HCT116 (cell line): Measurements from ENCODE around the gene TSTD2. TPM values are rescaled to one million over a fixed set of nuclear protein-coding genes. Genes with fewer than 3 reads are reported as not detected.

Experiments used
- ATAC-seq: fragments of 200-7000 bp; cut with Tn5 transposase; 2 replicates; pipeline ENCODE4 v1.9.1; 2020; ENCODE audit warnings: mild to moderate bottlenecking, moderate library complexity
- BruUV-seq: library from RNA; stranded (reverse); fragments of 400-500 nt; replicated peaks from 2 replicates; lab custom pipeline; 2021; lab: Mats Ljungman, UMichigan
- CTCF ChIA-PET: fragments of 300-600 bp; sonication (Branson Sonifier 250); formaldehyde crosslinking; loops from one replicate; lab custom pipeline; 2021; ENCODE audit warnings: antibody characterized with exemption; lab: Charles Lee
- POLR2A ChIA-PET: fragments of 300-600, 350-600 bp; sonication (Branson Sonifier 250); formaldehyde crosslinking; loops from one replicate; lab custom pipeline; 2021; ENCODE audit warnings: antibody characterized with exemption; lab: Charles Lee
- RAD21 ChIA-PET, 2 experiments: fragments of 300-600 bp; sonication (Branson Sonifier 250); formaldehyde crosslinking; loops; one replicate each; lab custom pipeline; 2023; ENCODE audit warnings: low total read pairs in 2 of 2; ENCODE audit not compliant: uncharacterized antibody in 2 of 2, unreplicated experiment in 2 of 2, low non-redundant PET in 1 of 2; lab: Charles Lee
- DNase-seq: peaks from one replicate; pipeline ENCODE4 v3.0.0-alpha.2; 2010; ENCODE audit warnings: low read depth, low spot score
- H2AFZ ChIP-seq: fragments of 200-600 bp; shearing (Covaris generic), sonication (generic); 2 replicates; pipeline ENCODE4 v1.6.1; 2017; ENCODE audit warnings: low read depth, mixed run types, mixed read lengths, antibody characterized with exemption, low read length; ENCODE audit not compliant: poor library complexity, severe bottlenecking
- H3K27ac ChIP-seq: 2 replicates; pipeline ENCODE4 v1.5.1; 2012; ENCODE audit warnings: low read depth, low read length
- H3K27me3 ChIP-seq: fragments of 200-600 bp; sonication (generic); 2 replicates; pipeline ENCODE4 v1.6.1; 2016; ENCODE audit warnings: mixed run types, low read length, mixed read lengths; ENCODE audit not compliant: insufficient read depth
- H3K36me3 ChIP-seq, 2 experiments: fragments of 200-500 bp in 1 of 2; fragments of 200-600 bp in 1 of 2; sonication (Bioruptor generic) in 1 of 2; sonication (generic) in 1 of 2; 2 replicates each; pipeline versions ENCODE4 v1.5.1 to v1.6.1; 2014 to 2016; ENCODE audit warnings: low read length in 2 of 2, inconsistent platforms in 1 of 2, mixed read lengths in 1 of 2, mixed run types in 1 of 2; ENCODE audit not compliant: insufficient read depth in 2 of 2, control insufficient read depth in 1 of 2
- H3K4me1 ChIP-seq, 2 experiments: fragments of 200-600 bp in 1 of 2; sonication (generic) in 1 of 2; 2 replicates each; pipeline versions ENCODE4 v1.5.1 to v1.6.1; 2012 to 2017; ENCODE audit warnings: low read length in 2 of 2, inconsistent platforms in 1 of 2, mild to moderate bottlenecking in 1 of 2, mixed read lengths in 1 of 2, mixed run types in 1 of 2, moderate library complexity in 1 of 2; ENCODE audit not compliant: insufficient read depth in 2 of 2, control insufficient read depth in 1 of 2
- H3K4me2 ChIP-seq: fragments of 200-600 bp; sonication (generic); 2 replicates; pipeline ENCODE4 v1.6.1; 2017; ENCODE audit warnings: mixed run types, low read length, mixed read lengths
- H3K4me3 ChIP-seq, 2 experiments: fragments of 200-600 bp in 1 of 2; sonication (generic) in 1 of 2; replicated peaks in 1 of 2; 2 replicates each; pipeline ENCODE4 v1.5.1; 2011 to 2016; ENCODE audit warnings: low read length in 2 of 2, control low read depth in 1 of 2, low read depth in 1 of 2, mild to moderate bottlenecking in 1 of 2, mixed read lengths in 1 of 2, mixed run types in 1 of 2
- H3K79me2 ChIP-seq: fragments of 200-600 bp; sonication (generic); 2 replicates; pipeline ENCODE4 v1.6.1; 2017; ENCODE audit warnings: mild to moderate bottlenecking, mixed run types, low read length, moderate library complexity, mixed read lengths; ENCODE audit not compliant: insufficient read depth
- H3K9ac ChIP-seq: fragments of 200-600 bp; sonication (generic); 2 replicates; pipeline ENCODE4 v1.6.1; 2016; ENCODE audit warnings: low read length, mixed read lengths
- H3K9me2 ChIP-seq: fragments of 200-600 bp; sonication (generic), shearing (Covaris generic); 2 replicates; pipeline ENCODE4 v1.6.1; 2017; ENCODE audit warnings: mixed run types, mild to moderate bottlenecking, moderate library complexity; ENCODE audit not compliant: insufficient read depth
- H3K9me3 ChIP-seq, 2 experiments: fragments of 200-500 bp in 1 of 2; fragments of 200-600 bp in 1 of 2; sonication (Bioruptor generic) in 1 of 2; sonication (generic) in 1 of 2; 2 replicates each; pipeline ENCODE4 v1.6.1; 2014 to 2017; ENCODE audit warnings: low read length in 2 of 2, mixed read lengths in 2 of 2, inconsistent platforms in 1 of 2, low read depth in 1 of 2, mild to moderate bottlenecking in 1 of 2, mixed run types in 1 of 2, moderate library complexity in 1 of 2; ENCODE audit not compliant: control insufficient read depth in 1 of 2, insufficient read depth in 1 of 2
- H4K20me1 ChIP-seq: fragments of 200-600 bp; sonication (generic), shearing (Covaris generic); 2 replicates; pipeline ENCODE4 v1.6.1; 2017; ENCODE audit warnings: mixed run types, mild to moderate bottlenecking, moderate library complexity; ENCODE audit not compliant: insufficient read depth
- EZH2 ChIP-seq: fragments of 200-600 bp; sonication (generic); IDR thresholded peaks from 2 replicates; pipeline ENCODE4 v1.6.1; 2017; ENCODE audit warnings: antibody characterized with exemption, mixed run types
- JUND ChIP-seq: IDR thresholded peaks from 2 replicates; pipeline ENCODE4 v1.6.1; 2012
- REST ChIP-seq: IDR thresholded peaks from 2 replicates; pipeline ENCODE4 v1.6.1; 2012; ENCODE audit warnings: low read depth
- SRF ChIP-seq: IDR thresholded peaks from 2 replicates; pipeline ENCODE4 v1.6.1; 2012; ENCODE audit warnings: low read depth
- ZBTB33 ChIP-seq: IDR thresholded peaks from 2 replicates; pipeline ENCODE4 v1.6.1; 2011; ENCODE audit warnings: mild to moderate bottlenecking, low read length, moderate library complexity; ENCODE audit not compliant: insufficient replicate concordance; ENCODE audit errors: extremely low read depth
- intact Hi-C: fragments of 100-400 bp; cut with micrococcal nuclease; formaldehyde crosslinking; loops from 2 replicates; pipeline ENCODE4 v1.10.0; 2022
- total RNA-seq: library from RNA; stranded (reverse); gene quantifications from one replicate; pipeline ENCODE4 v1.2.1, GENCODE V29; 2021; ENCODE audit not compliant: unreplicated experiment
- TF ChIP-seq, protein P1 (sequence below): IDR thresholded peaks from 2 replicates; pipeline ENCODE4 v1.6.1; 2012
- TF ChIP-seq, protein P2 (sequence below), 3 experiments: fragments of 200-600 bp in 1 of 3; sonication (generic) in 1 of 3; IDR thresholded peaks in 2 of 3; conservative IDR thresholded peaks in 1 of 3; 2 replicates each; pipeline ENCODE4 v1.5.1; 2012 to 2017; ENCODE audit warnings: low read depth in 2 of 3, low read length in 2 of 3, antibody characterized with exemption in 1 of 3, borderline replicate concordance in 1 of 3, control low read depth in 1 of 3, mild to moderate bottlenecking in 1 of 3, mixed read lengths in 1 of 3, mixed run types in 1 of 3, moderate library complexity in 1 of 3; ENCODE audit not compliant: insufficient read depth in 1 of 3

Gene TSTD2
- total RNA-seq, 1 experiment from 2014 or later, result 16.0 TPM

GRCh38 chr9:97629156-97629555, 4.0 kb downstream of the TSTD2 start:
- ChIA-PET CTCF (no interaction called here), RAD21 (no interaction called here), POLR2A (no interaction called here)
- no TSS peak for BruUV-seq
- H3K9me3 ChIP-seq, result no peaks in the 10 kb centered on the region
- no peaks in the 10 kb centered on the region for H3K9me2 ChIP-seq
- intact Hi-C loops, result no loop called here
- no peaks in the 10 kb centered on the region for H4K20me1 ChIP-seq
- no peak overlapping the region for H2AFZ ChIP-seq
- ATAC-seq (no peak), DNase-seq (no peak)
- peaks cover 2 to 6% of the 10 kb centered on the region in 2 experiments; a peak in 3 of 4 replicates for H3K36me3 ChIP-seq
- H3K4me1 ChIP-seq, result peaks cover 3 to 8% of the 10 kb centered on the region in 2 experiments; a peak in 2 of 4 replicates
- no peak overlapping the region for H3K27ac ChIP-seq
- H3K79me2 ChIP-seq, result peaks cover 43% of the 10 kb centered on the region
- H3K27me3 ChIP-seq, result no peaks in the 10 kb centered on the region
- TF ChIP-seq, protein P1, sequence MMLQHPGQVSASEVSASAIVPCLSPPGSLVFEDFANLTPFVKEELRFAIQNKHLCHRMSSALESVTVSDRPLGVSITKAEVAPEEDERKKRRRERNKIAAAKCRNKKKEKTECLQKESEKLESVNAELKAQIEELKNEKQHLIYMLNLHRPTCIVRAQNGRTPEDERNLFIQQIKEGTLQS, result no peak
- TF ChIP-seq REST, result no peak
- TF ChIP-seq JUND, result no peak
- TF ChIP-seq, protein P2, sequence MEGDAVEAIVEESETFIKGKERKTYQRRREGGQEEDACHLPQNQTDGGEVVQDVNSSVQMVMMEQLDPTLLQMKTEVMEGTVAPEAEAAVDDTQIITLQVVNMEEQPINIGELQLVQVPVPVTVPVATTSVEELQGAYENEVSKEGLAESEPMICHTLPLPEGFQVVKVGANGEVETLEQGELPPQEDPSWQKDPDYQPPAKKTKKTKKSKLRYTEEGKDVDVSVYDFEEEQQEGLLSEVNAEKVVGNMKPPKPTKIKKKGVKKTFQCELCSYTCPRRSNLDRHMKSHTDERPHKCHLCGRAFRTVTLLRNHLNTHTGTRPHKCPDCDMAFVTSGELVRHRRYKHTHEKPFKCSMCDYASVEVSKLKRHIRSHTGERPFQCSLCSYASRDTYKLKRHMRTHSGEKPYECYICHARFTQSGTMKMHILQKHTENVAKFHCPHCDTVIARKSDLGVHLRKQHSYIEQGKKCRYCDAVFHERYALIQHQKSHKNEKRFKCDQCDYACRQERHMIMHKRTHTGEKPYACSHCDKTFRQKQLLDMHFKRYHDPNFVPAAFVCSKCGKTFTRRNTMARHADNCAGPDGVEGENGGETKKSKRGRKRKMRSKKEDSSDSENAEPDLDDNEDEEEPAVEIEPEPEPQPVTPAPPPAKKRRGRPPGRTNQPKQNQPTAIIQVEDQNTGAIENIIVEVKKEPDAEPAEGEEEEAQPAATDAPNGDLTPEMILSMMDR (IDR thresholded peaks at IDR 0.05 in 2 of 3, conservative IDR thresholded peaks at IDR 0.05 in 1 of 3; ENCODE audit: borderline replicate concordance in 1 of 3, insufficient read depth in 1 of 3, low read depth in 2 of 3, low read length in 2 of 3), result 0 out of 6 replicates have a peak, but pooled peaks of 1 of the 3 experiments have one; percentile 3
- no peak for TF ChIP-seq EZH2
- no peak for TF ChIP-seq SRF
- no peak for TF ChIP-seq ZBTB33
- no peak overlapping the region for H3K9ac ChIP-seq
- H3K4me2 ChIP-seq, result no peak overlapping the region
- no peak overlapping the region for H3K4me3 ChIP-seq
